ENCODE measurements around the gene MYO1H.
A peak's percentile ranks its signal among the peaks of the same experiment; 100 is the strongest.

DNA sequence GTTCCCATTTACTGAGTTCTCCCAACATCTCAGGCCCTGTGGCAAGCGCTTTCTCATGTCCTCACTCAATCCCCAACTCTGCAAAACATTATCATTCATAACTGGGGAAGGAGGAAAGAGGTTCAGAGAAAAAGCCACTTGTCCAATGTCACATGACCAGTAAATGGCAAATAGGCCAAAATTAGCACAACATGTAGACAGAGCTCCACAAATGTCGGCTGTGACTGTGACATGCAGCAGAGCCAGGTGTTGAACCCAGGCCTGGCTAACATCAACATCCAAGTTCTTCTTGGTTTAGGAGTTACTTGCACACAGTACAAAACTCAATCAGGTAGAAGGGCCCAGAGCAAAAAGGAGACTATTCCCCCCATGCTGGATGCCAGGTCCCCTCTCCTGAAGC is 118.6 kb downstream of the MYO1H start:
- TF ChIP-seq, protein P1, sequence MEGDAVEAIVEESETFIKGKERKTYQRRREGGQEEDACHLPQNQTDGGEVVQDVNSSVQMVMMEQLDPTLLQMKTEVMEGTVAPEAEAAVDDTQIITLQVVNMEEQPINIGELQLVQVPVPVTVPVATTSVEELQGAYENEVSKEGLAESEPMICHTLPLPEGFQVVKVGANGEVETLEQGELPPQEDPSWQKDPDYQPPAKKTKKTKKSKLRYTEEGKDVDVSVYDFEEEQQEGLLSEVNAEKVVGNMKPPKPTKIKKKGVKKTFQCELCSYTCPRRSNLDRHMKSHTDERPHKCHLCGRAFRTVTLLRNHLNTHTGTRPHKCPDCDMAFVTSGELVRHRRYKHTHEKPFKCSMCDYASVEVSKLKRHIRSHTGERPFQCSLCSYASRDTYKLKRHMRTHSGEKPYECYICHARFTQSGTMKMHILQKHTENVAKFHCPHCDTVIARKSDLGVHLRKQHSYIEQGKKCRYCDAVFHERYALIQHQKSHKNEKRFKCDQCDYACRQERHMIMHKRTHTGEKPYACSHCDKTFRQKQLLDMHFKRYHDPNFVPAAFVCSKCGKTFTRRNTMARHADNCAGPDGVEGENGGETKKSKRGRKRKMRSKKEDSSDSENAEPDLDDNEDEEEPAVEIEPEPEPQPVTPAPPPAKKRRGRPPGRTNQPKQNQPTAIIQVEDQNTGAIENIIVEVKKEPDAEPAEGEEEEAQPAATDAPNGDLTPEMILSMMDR (IDR thresholded peaks at IDR 0.05), result no peak
- TF ChIP-seq POLR2A (IDR thresholded peaks at IDR 0.05) (no peak), POLR2AphosphoS5 (IDR thresholded peaks at IDR 0.05) (peak in 1 of 3 donors; percentile 64)
